Activated naive CD4-positive, alpha-beta T cell treated with anti-CD3 and anti-CD28 coated beads for 36 hours (primary cell): ENCODE measurements around the gene RER1. TPM values are rescaled to one million over a fixed set of nuclear protein-coding genes. Genes with fewer than 3 reads are reported as not detected.

Experiments used
- CTCF ChIA-PET: fragments of 350-600 bp; sonication (Branson Sonifier 250); formaldehyde crosslinking; loops from one replicate; lab custom pipeline; 2021; ENCODE audit warnings: antibody characterized with exemption; lab: Charles Lee
- DNase-seq: peaks from one replicate; pipeline ENCODE4 v3.0.0-alpha.2; 2020
- H3K27ac Mint-ChIP-seq: one replicate; pipeline ENCODE4 v1.8.0; 2021; ENCODE audit warnings: mild to moderate bottlenecking, mixed read lengths
- H3K27me3 Mint-ChIP-seq: one replicate; pipeline ENCODE4 v1.8.0; 2021; ENCODE audit warnings: low read depth, mixed read lengths
- H3K36me3 Mint-ChIP-seq: one replicate; pipeline ENCODE4 v1.8.0; 2021; ENCODE audit warnings: low read depth, mixed read lengths
- H3K4me1 Mint-ChIP-seq: one replicate; pipeline ENCODE4 v1.8.0; 2021; ENCODE audit warnings: low read depth, mixed read lengths
- H3K4me3 Mint-ChIP-seq: one replicate; pipeline ENCODE4 v1.8.0; 2021; ENCODE audit warnings: mild to moderate bottlenecking, moderate library complexity, mixed read lengths
- H3K9me3 Mint-ChIP-seq: one replicate; pipeline ENCODE4 v1.8.0; 2021; ENCODE audit warnings: mixed read lengths
- intact Hi-C: fragments of 100-400 bp; cut with micrococcal nuclease; formaldehyde crosslinking; loops from one replicate; pipeline ENCODE4 v1.15.1; 2023
- total RNA-seq, 2 experiments: library from RNA; stranded (reverse); gene quantifications; one replicate each; pipeline ENCODE4 v1.2.3, GENCODE V29; 2021

RER1 gene
- total RNA-seq, 2 experiments from 2014 or later = 115 to 124 TPM

- no peak for DNase-seq
- no peaks in the 10 kb centered on the region for H3K9me3 Mint-ChIP-seq
- no peaks in the 10 kb centered on the region for H3K36me3 Mint-ChIP-seq
- intact Hi-C loops = no loop called here
- H3K4me1 Mint-ChIP-seq = no peaks in the 10 kb centered on the region
- H3K27ac Mint-ChIP-seq = no peak overlapping the region
- H3K4me3 Mint-ChIP-seq = no peak overlapping the region
- CTCF ChIA-PET = no interaction called here
- H3K27me3 Mint-ChIP-seq = no peaks in the 10 kb centered on the region
These were observed 17.1 kb upstream of the RER1 start for GRCh38 chr1:2374252-2375155.

GRCh38 chr1:2375246-2375922 is 16.3 kb upstream of the RER1 start:
- CTCF ChIA-PET = interaction anchor here (0.5 kb wide), 1 partner anchor 546 kb away, joined by 3 read pairs; no protein-coding TSS in a partner anchor
- Mint-ChIP-seq H3K9me3 (no peaks in the 10 kb centered on the region), H3K36me3 (no peaks in the 10 kb centered on the region), H3K27ac (no peak overlapping the region), H3K4me1 (no peaks in the 10 kb centered on the region), H3K27me3 (no peaks in the 10 kb centered on the region), H3K4me3 (no peak overlapping the region)
- no peak for DNase-seq
- intact Hi-C loops = no loop called here

GRCh38 chr1:2375923-2376260 is 15.7 kb upstream of the RER1 start:
- H3K4me1 Mint-ChIP-seq = no peaks in the 10 kb centered on the region
- no peak overlapping the region for H3K4me3 Mint-ChIP-seq
- intact Hi-C loops = no loop called here
- no peaks in the 10 kb centered on the region for H3K36me3 Mint-ChIP-seq
- H3K27me3 Mint-ChIP-seq = no peaks in the 10 kb centered on the region
- CTCF ChIA-PET = interaction anchor here (0.5 kb wide), 1 partner anchor 546 kb away, joined by 3 read pairs; no protein-coding TSS in a partner anchor
- H3K9me3 Mint-ChIP-seq = no peaks in the 10 kb centered on the region
- no peak for DNase-seq
- H3K27ac Mint-ChIP-seq = no peak overlapping the region

GRCh38 chr1:2376261-2376741 is 15.3 kb upstream of the RER1 start:
- no peaks in the 10 kb centered on the region for H3K27me3 Mint-ChIP-seq
- H3K9me3 Mint-ChIP-seq = no peaks in the 10 kb centered on the region

GRCh38 chr1:2376931-2377672 is 14.5 kb upstream of the RER1 start:
- Mint-ChIP-seq H3K9me3 (no peaks in the 10 kb centered on the region), H3K27ac (no peak overlapping the region), H3K36me3 (no peaks in the 10 kb centered on the region), H3K4me1 (no peaks in the 10 kb centered on the region), H3K4me3 (no peak overlapping the region), H3K27me3 (no peaks in the 10 kb centered on the region)
- no peak for DNase-seq
- intact Hi-C loops = no loop called here
- CTCF ChIA-PET = interaction anchor here (1.2 kb wide), 1 partner anchor 182 kb away, joined by 4 read pairs; the partner anchor contains the start of gene FAAP20

More at GRCh38 chr1:2376261-2376741, 15.3 kb upstream of the RER1 start:
- no peak for DNase-seq
- Mint-ChIP-seq H3K4me1 (no peaks in the 10 kb centered on the region), H3K4me3 (no peak overlapping the region), H3K36me3 (no peaks in the 10 kb centered on the region), H3K27ac (no peak overlapping the region)
- intact Hi-C loops = no loop called here
- CTCF ChIA-PET = no interaction called here

- intact Hi-C loops = no loop called here
- H3K9me3 Mint-ChIP-seq = no peaks in the 10 kb centered on the region
- no peaks in the 10 kb centered on the region for H3K27me3 Mint-ChIP-seq
- CTCF ChIA-PET = interaction anchor here (1.2 to 7.1 kb wide), 2 partner anchors 180 to 183 kb away, joined by 4 to 129 read pairs; partner anchors contain the start of gene FAAP20
- H3K36me3 Mint-ChIP-seq = no peaks in the 10 kb centered on the region
- H3K27ac Mint-ChIP-seq = no peak overlapping the region
- no peak for DNase-seq
- no peaks in the 10 kb centered on the region for H3K4me1 Mint-ChIP-seq
- H3K4me3 Mint-ChIP-seq = no peak overlapping the region
These were observed 13.7 kb upstream of the RER1 start for GRCh38 chr1:2377751-2378440.

GRCh38 chr1:2378441-2378851 is 13.2 kb upstream of the RER1 start:
- H3K27ac Mint-ChIP-seq = no peak overlapping the region
- intact Hi-C loops = no loop called here
- H3K27me3 Mint-ChIP-seq = no peaks in the 10 kb centered on the region
- H3K4me1 Mint-ChIP-seq = no peaks in the 10 kb centered on the region
- no peaks in the 10 kb centered on the region for H3K9me3 Mint-ChIP-seq
- CTCF ChIA-PET = interaction anchor here (0.9 to 7.1 kb wide), 3 partner anchors 181 to 285 kb away, joined by 3 to 129 read pairs (median 3); partner anchors contain the start of gene FAAP20
- H3K4me3 Mint-ChIP-seq = no peak overlapping the region
- no peak for DNase-seq
- no peaks in the 10 kb centered on the region for H3K36me3 Mint-ChIP-seq

GRCh38 chr1:2378956-2379732 is 12.5 kb upstream of the RER1 start:
- no peak overlapping the region for H3K4me3 Mint-ChIP-seq
- H3K4me1 Mint-ChIP-seq = no peaks in the 10 kb centered on the region
- H3K36me3 Mint-ChIP-seq = no peaks in the 10 kb centered on the region
- no peak overlapping the region for H3K27ac Mint-ChIP-seq
- DNase-seq = no peak
- intact Hi-C loops = no loop called here
- H3K9me3 Mint-ChIP-seq = no peaks in the 10 kb centered on the region
- CTCF ChIA-PET = interaction anchor here (0.6 to 7.1 kb wide), 4 partner anchors 182 to 286 kb away, joined by 3 to 129 read pairs (median 3); partner anchors contain the start of gene FAAP20
- H3K27me3 Mint-ChIP-seq = no peaks in the 10 kb centered on the region

- intact Hi-C loops = loop anchor here (5.0 kb wide), 1 partner anchor 68 kb away; no protein-coding TSS in a partner anchor
- no peak for DNase-seq
These were observed 11.8 kb upstream of the RER1 start for GRCh38 chr1:2379733-2380404.

GRCh38 chr1:2380816-2381591 is 10.6 kb upstream of the RER1 start:
- Mint-ChIP-seq H3K27ac (no peak overlapping the region), H3K4me1 (no peaks in the 10 kb centered on the region), H3K4me3 (no peak overlapping the region), H3K9me3 (no peaks in the 10 kb centered on the region), H3K27me3 (no peaks in the 10 kb centered on the region), H3K36me3 (peaks cover 4% of the 10 kb centered on the region)
- CTCF ChIA-PET = interaction anchor here (0.9 to 7.1 kb wide), 15 partner anchors 10 to 217 kb away, joined by 3 to 129 read pairs (median 6); partner anchors contain the start of genes FAAP20, MORN1 and RER1
- intact Hi-C loops = loop anchor here (1.0 to 5.0 kb wide), 3 partner anchors 69 to 186 kb away; no protein-coding TSS in a partner anchor
- no peak for DNase-seq

More at GRCh38 chr1:2379733-2380404, 11.8 kb upstream of the RER1 start:
- Mint-ChIP-seq H3K27ac (no peak overlapping the region), H3K4me3 (no peak overlapping the region), H3K9me3 (no peaks in the 10 kb centered on the region), H3K4me1 (no peaks in the 10 kb centered on the region), H3K27me3 (no peaks in the 10 kb centered on the region), H3K36me3 (no peaks in the 10 kb centered on the region)
- CTCF ChIA-PET = interaction anchor here (1.4 to 7.1 kb wide), 4 partner anchors 11 to 216 kb away, joined by 5 to 129 read pairs (median 12); partner anchors contain the start of genes FAAP20, MORN1 and RER1
